KBM-7 (cell line): Measurements from ENCODE around the gene ADGRG4.

ENCODE experiments used
- DNase-seq: peaks from one replicate; pipeline ENCODE4 v3.0.0-alpha.2; 2015
- in situ Hi-C: fragments of 300-500 bp; cut with MboI; formaldehyde crosslinking; loops from 2 replicates; pipeline ENCODE4 v1.14.3; 2020; ENCODE audit warnings: low sequenced_read_pairs, low pct_unique_long_range_greater_than_20kb, mixed read lengths

The ADGRG4 gene

GRCh38 chrX:136450050-136450830 lies 149.5 kb downstream of the ADGRG4 start:
- no peak for DNase-seq
- in situ Hi-C loops = no loop called here

GRCh38 chrX:136452614-136453013 lies 151.9 kb downstream of the ADGRG4 start:
- in situ Hi-C loops = no loop called here
- DNase-seq = no peak

- DNase-seq = no peak
- in situ Hi-C loops = no loop called here
These were observed 152.4 kb downstream of the ADGRG4 start for GRCh38 chrX:136453114-136453513.

- DNase-seq = no peak
- in situ Hi-C loops = no loop called here
These were observed 153.0 kb downstream of the ADGRG4 start for GRCh38 chrX:136453771-136454170.

GRCh38 chrX:136456133-136456532 lies 155.4 kb downstream of the ADGRG4 start:
- in situ Hi-C loops = no loop called here
- DNase-seq = no peak

GRCh38 chrX:136457303-136457917 lies 156.6 kb downstream of the ADGRG4 start:
- no peak for DNase-seq
- in situ Hi-C loops = no loop called here

GRCh38 chrX:136464589-136464988 lies 163.8 kb downstream of the ADGRG4 start:
- no peak for DNase-seq
- in situ Hi-C loops = no loop called here
